H1 (cell line): ENCODE measurements around the gene IKZF5. TPM values are rescaled to one million over a fixed set of nuclear protein-coding genes. Genes with fewer than 3 reads are reported as not detected.

Experiments used
- CTCF ChIA-PET: fragments of 300-600 bp; sonication (Branson Sonifier 250); formaldehyde crosslinking; loops from one replicate; lab custom pipeline; 2021; ENCODE audit not compliant: partially characterized antibody; lab: Charles Lee
- POLR2A ChIA-PET: fragments of 300-600 bp; sonication (Branson Sonifier 250); formaldehyde crosslinking; loops from one replicate; lab custom pipeline; 2021; ENCODE audit warnings: inconsistent platforms; ENCODE audit not compliant: partially characterized antibody; lab: Charles Lee
- DNase-seq, 2 experiments: peaks; one replicate each; pipeline versions ENCODE4 v3.0.0 to v3.0.0-alpha.2; 2010 to 2022; ENCODE audit warnings: low spot score in 2 of 2, low read depth in 1 of 2, mixed read lengths in 1 of 2
- FAIRE-seq: peaks from 2 replicates; lab custom pipeline; 2011; peaks lifted over from hg19 to GRCh38; lab: Jason Lieb, UNC
- H2AFZ ChIP-seq: 2 replicates; pipeline ENCODE4 v1.8.1; 2012; ENCODE audit warnings: low read length, inconsistent platforms
- H2AK5ac ChIP-seq: 2 replicates; pipeline ENCODE4 v1.6.1; 2013; ENCODE audit warnings: low read depth, low read length
- H2BK120ac ChIP-seq: replicated peaks from 2 replicates; pipeline ENCODE3; 2013; ENCODE audit warnings: low read depth, low read length, inconsistent platforms
- H2BK12ac ChIP-seq: 2 replicates; pipeline ENCODE4 v1.6.1; 2013; ENCODE audit warnings: low read depth, low read length
- H2BK15ac ChIP-seq: 2 replicates; pipeline ENCODE4 v1.6.1; 2013; ENCODE audit warnings: low read length
- H2BK20ac ChIP-seq: 2 replicates; pipeline ENCODE4 v1.6.1; 2013; ENCODE audit warnings: low read length
- H2BK5ac ChIP-seq: 2 replicates; pipeline ENCODE4 v1.6.1; 2013; ENCODE audit warnings: low read depth, low read length
- H3K14ac ChIP-seq: 2 replicates; pipeline ENCODE4 v1.6.1; 2013; ENCODE audit warnings: inconsistent platforms; ENCODE audit not compliant: insufficient read length
- H3K18ac ChIP-seq: 2 replicates; pipeline ENCODE4 v1.6.1; 2013; ENCODE audit warnings: low read length; ENCODE audit errors: extremely low read depth
- H3K23ac ChIP-seq: 2 replicates; pipeline ENCODE4 v1.6.1; 2013; ENCODE audit warnings: inconsistent platforms; ENCODE audit not compliant: insufficient read length
- H3K23me2 ChIP-seq: 2 replicates; pipeline ENCODE4 v1.6.1; 2013; ENCODE audit warnings: low read depth, low read length
- H3K27ac ChIP-seq: 2 replicates; pipeline ENCODE4 v1.6.1; 2011; ENCODE audit warnings: low read depth, low read length, inconsistent platforms
- H3K27me3 ChIP-seq, 4 experiments: replicated peaks in 1 of 4; 1 replicate in 1 of 4; 2 replicates in 3 of 4; pipeline versions ENCODE4 v1.6.1 to v1.8.1; 2011 to 2013; ENCODE audit warnings: low read length in 3 of 4, mild to moderate bottlenecking in 3 of 4, inconsistent platforms in 2 of 4, mixed read lengths in 2 of 4, moderate library complexity in 1 of 4; ENCODE audit not compliant: control insufficient read depth in 3 of 4, insufficient read depth in 3 of 4; ENCODE audit errors: extremely low read depth in 1 of 4
- H3K36me3 ChIP-seq, 4 experiments: 2 replicates each; pipeline versions ENCODE4 v1.6.1 to v1.8.1; 2011 to 2013; ENCODE audit warnings: mild to moderate bottlenecking in 4 of 4, low read length in 3 of 4, moderate library complexity in 2 of 4, control low read depth in 1 of 4, inconsistent platforms in 1 of 4; ENCODE audit not compliant: insufficient read depth in 4 of 4, control insufficient read depth in 2 of 4
- H3K4ac ChIP-seq: replicated peaks from 2 replicates; pipeline ENCODE3; 2013; ENCODE audit warnings: low read length, low read depth, mixed read lengths, inconsistent platforms; ENCODE audit not compliant: insufficient read length
- H3K4me1 ChIP-seq, 4 experiments: replicated peaks in 1 of 4; 1 replicate in 1 of 4; 2 replicates in 3 of 4; pipeline versions ENCODE4 v1.6.1 to v1.8.1; 2011 to 2013; ENCODE audit warnings: low read length in 3 of 4, inconsistent platforms in 2 of 4, mixed read lengths in 1 of 4; ENCODE audit not compliant: insufficient read depth in 4 of 4, control insufficient read depth in 3 of 4
- H3K4me2 ChIP-seq, 2 experiments: 2 replicates each; pipeline versions ENCODE4 v1.6.1 to v1.8.1; 2011 to 2013; ENCODE audit warnings: low read depth in 2 of 2, low read length in 2 of 2, control low read depth in 1 of 2, inconsistent platforms in 1 of 2, mild to moderate bottlenecking in 1 of 2; ENCODE audit not compliant: insufficient read depth in 1 of 2
- H3K4me3 ChIP-seq, 4 experiments: fragments of 200-600, 300-600 bp in 1 of 4; sonication (generic), shearing (Covaris generic), sonication (Bioruptor Twin) in 1 of 4; 2 replicates each; pipeline versions ENCODE4 v1.5.1 to v1.8.1; 2011 to 2016; ENCODE audit warnings: low read length in 4 of 4, low read depth in 3 of 4, control low read depth in 2 of 4, inconsistent platforms in 2 of 4, mild to moderate bottlenecking in 2 of 4, mixed read lengths in 1 of 4, moderate library complexity in 1 of 4; ENCODE audit not compliant: insufficient read depth in 2 of 4; ENCODE audit errors: extremely low read depth in 1 of 4
- H3K56ac ChIP-seq: replicated peaks from 2 replicates; pipeline ENCODE3; 2013; ENCODE audit warnings: low read depth, mild to moderate bottlenecking, mixed read lengths, low read length, inconsistent platforms; ENCODE audit not compliant: insufficient read length
- H3K79me1 ChIP-seq: 2 replicates; pipeline ENCODE4 v1.6.1; 2013; ENCODE audit warnings: low read depth, low read length, control low read depth
- H3K79me2 ChIP-seq, 2 experiments: 2 replicates each; pipeline versions ENCODE4 v1.6.1 to v1.8.1; 2012 to 2013; ENCODE audit warnings: low read length in 2 of 2, mild to moderate bottlenecking in 2 of 2, inconsistent platforms in 1 of 2; ENCODE audit not compliant: insufficient read depth in 2 of 2, control insufficient read depth in 1 of 2
- H3K9ac ChIP-seq, 4 experiments: replicated peaks in 1 of 4; 1 replicate in 1 of 4; 2 replicates in 3 of 4; pipeline versions ENCODE4 v1.6.1 to v1.8.1; 2011 to 2013; ENCODE audit warnings: low read depth in 3 of 4, low read length in 3 of 4, control low read depth in 2 of 4, mild to moderate bottlenecking in 2 of 4, moderate library complexity in 2 of 4, inconsistent platforms in 1 of 4; ENCODE audit errors: extremely low read depth in 1 of 4
- H3K9me3 ChIP-seq, 2 experiments: 2 replicates each; pipeline versions ENCODE4 v1.6.1 to v1.8.1; 2012 to 2013; ENCODE audit warnings: mild to moderate bottlenecking in 2 of 2, moderate library complexity in 2 of 2, control low read depth in 1 of 2, inconsistent platforms in 1 of 2, low read depth in 1 of 2, low read length in 1 of 2, mixed read lengths in 1 of 2; ENCODE audit not compliant: insufficient read depth in 2 of 2
- H4K20me1 ChIP-seq, 2 experiments: replicated peaks in 1 of 2; 2 replicates each; pipeline versions ENCODE3 to v1.8.1; 2011 to 2013; ENCODE audit warnings: inconsistent platforms in 2 of 2, low read length in 2 of 2, mild to moderate bottlenecking in 1 of 2; ENCODE audit not compliant: insufficient read depth in 2 of 2, control insufficient read depth in 1 of 2
- H4K5ac ChIP-seq: 2 replicates; pipeline ENCODE4 v1.6.1; 2013; ENCODE audit warnings: low read length, low read depth, mixed read lengths, inconsistent platforms; ENCODE audit not compliant: insufficient read length
- H4K8ac ChIP-seq: 2 replicates; pipeline ENCODE4 v1.8.0; 2013; ENCODE audit warnings: mild to moderate bottlenecking, moderate library complexity, low read length, inconsistent platforms; ENCODE audit not compliant: insufficient read depth; ENCODE audit errors: extremely low read depth
- H4K91ac ChIP-seq: replicated peaks from 2 replicates; pipeline ENCODE3; 2013; ENCODE audit warnings: low read length, mixed read lengths, inconsistent platforms; ENCODE audit not compliant: insufficient read length
- JUND ChIP-seq: IDR thresholded peaks from 2 replicates; pipeline ENCODE4 v1.6.1; 2011; ENCODE audit warnings: mild to moderate bottlenecking, improper control_type of control experiment, low read length
- NRF1 ChIP-seq: IDR thresholded peaks from 2 replicates; pipeline ENCODE4 v1.6.1; 2011; ENCODE audit warnings: mild to moderate bottlenecking, low read depth, low read length, improper control_type of control experiment
- POLR2A ChIP-seq, 2 experiments: IDR thresholded peaks; 1 replicate in 1 of 2; 2 replicates in 1 of 2; pipeline ENCODE4 v1.6.1; 2011; ENCODE audit warnings: low read depth in 2 of 2, low read length in 2 of 2, mild to moderate bottlenecking in 2 of 2; ENCODE audit errors: control extremely low read depth in 1 of 2
- POLR2AphosphoS5 ChIP-seq: IDR thresholded peaks from 2 replicates; pipeline ENCODE4 v1.6.1; 2011; ENCODE audit warnings: low read depth, low read length
- SP2 ChIP-seq: IDR thresholded peaks from 2 replicates; pipeline ENCODE4 v1.6.1; 2012; ENCODE audit warnings: mild to moderate bottlenecking, low read length, inconsistent platforms
- SRF ChIP-seq: IDR thresholded peaks from 2 replicates; pipeline ENCODE4 v1.6.1; 2011; ENCODE audit warnings: mild to moderate bottlenecking, low read depth, low read length, moderate library complexity
- TBP ChIP-seq: IDR thresholded peaks from 2 replicates; pipeline ENCODE4 v1.6.1; 2011; ENCODE audit warnings: low read depth, low read length, improper control_type of control experiment
- WGBS, 2 experiments: shearing (Covaris generic) in 1 of 2; methylation state at CpG; one replicate each; pipeline versions ENCODE4 v1.1.6 to v1.1.7; 2013 to 2015; ENCODE audit warnings: low lambda C conversion rate in 2 of 2, mixed read lengths in 2 of 2, inconsistent platforms in 1 of 2, low coverage in 1 of 2, missing lambda C conversion rate in 1 of 2; ENCODE audit not compliant: insufficient replicate concordance in 2 of 2, insufficient coverage in 1 of 2, insufficient read length in 1 of 2; ENCODE audit errors: extremely low coverage in 1 of 2, missing lambda C conversion rate in 1 of 2; 5-methylcytosine and 5-hydroxymethylcytosine counted together
- polyA plus RNA-seq, 7 experiments: library from polyadenylated mRNA; depleted of rRNA in 3 of 7; stranded (reverse) in 5 of 7; unstranded in 2 of 7; fragments of >200 nt in 5 of 7; fragments of 200-250 nt in 2 of 7; gene quantifications; 1 replicate in 5 of 7; 2 replicates in 1 of 7; 4 replicates in 1 of 7; pipeline versions ENCODE4 v1.2.1 to v1.2.3, GENCODE V29; 2011 to 2013; ENCODE audit warnings: missing spikeins in 2 of 7, mixed read lengths in 2 of 7
- total RNA-seq: library from RNA; stranded (reverse); fragmentation: NEBNext Ultra II Directional; extraction: Animal tissue kit (Norgen Biotek cat#: 25700); gene quantifications from 2 replicates; pipeline ENCODE4 v1.2.1, GENCODE V29; 2021
- TF ChIP-seq, protein P1 (sequence below): IDR thresholded peaks from 2 replicates; pipeline ENCODE4 v1.6.1; 2011; ENCODE audit warnings: low read depth, mild to moderate bottlenecking, low read length; ENCODE audit not compliant: insufficient read depth
- TF ChIP-seq, protein P2 (sequence below): IDR thresholded peaks from 2 replicates; pipeline ENCODE4 v1.6.1; 2012; ENCODE audit warnings: inconsistent platforms
- TF ChIP-seq, protein P3 (sequence below): IDR thresholded peaks from 2 replicates; pipeline ENCODE4 v1.6.1; 2012; ENCODE audit warnings: inconsistent platforms

The IKZF5 gene
- total and polyA plus RNA-seq, 2 of the 8 experiments (the other 6 are each of a cell fraction or from before 2014, with no cell fraction given) = 5.2 to 15.3 TPM

DNA sequence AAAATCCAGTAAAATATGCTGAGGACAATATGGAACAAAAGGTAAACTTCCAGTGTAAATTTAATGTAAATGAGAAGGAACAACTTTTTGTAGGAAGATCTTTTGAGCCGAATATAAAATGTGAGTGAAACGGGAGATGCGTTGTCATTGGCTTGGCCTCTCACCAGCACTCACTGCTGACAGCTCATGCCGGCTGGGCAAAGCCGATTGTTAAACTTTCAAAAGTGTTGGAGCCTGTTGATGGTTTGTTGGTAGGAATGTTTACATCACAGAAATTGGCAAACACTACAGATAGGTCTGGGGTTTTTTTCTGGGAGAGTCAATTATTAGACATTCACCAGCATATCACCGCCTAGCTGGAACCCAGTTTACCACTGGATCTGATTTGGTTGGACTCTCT lies 22.3 kb downstream of the IKZF5 start:
- DNase-seq = no peak

More for the DNA sequence above, 22.3 kb downstream of the IKZF5 start:
- Histone ChIP-seq H3K79me1 (no peaks in the 10 kb centered on the region), H2BK12ac (no peak overlapping the region), H2BK15ac (no peak overlapping the region), H4K20me1 (no peaks in the 10 kb centered on the region), H3K36me3 (peaks cover 0 to 7% (median 2%) of the 10 kb centered on the region in 4 experiments; a peak in 2 of 8 replicates), H3K4ac (no peak overlapping the region), H3K14ac (no peak overlapping the region), H3K23ac (no peak overlapping the region), H3K79me2 (no peaks in the 10 kb centered on the region), H2AK5ac (no peak overlapping the region), H3K4me1 (no peaks in the 10 kb centered on the region), H4K8ac (no peak overlapping the region), H3K4me2 (no peak overlapping the region), H3K56ac (no peak overlapping the region), H4K5ac (no peak overlapping the region), H2BK120ac (no peak overlapping the region), H3K9ac (no peak overlapping the region), H2BK20ac (no peak overlapping the region), H4K91ac (no peak overlapping the region), H3K27me3 (no peaks in the 10 kb centered on the region), H3K9me3 (no peaks in the 10 kb centered on the region), H3K18ac (no peak overlapping the region), H2AFZ (no peak overlapping the region), H3K27ac (no peak overlapping the region), H3K23me2 (no peaks in the 10 kb centered on the region), H2BK5ac (no peak overlapping the region), H3K4me3 (no peak overlapping the region)
- POLR2A ChIA-PET = interaction anchor here (1.3 kb wide), 1 partner anchor 13 kb away, joined by 3 read pairs; no protein-coding TSS in a partner anchor
- no peak for TF ChIP-seq POLR2A (IDR thresholded peaks at IDR 0.05; ENCODE audit: control extremely low read depth in 1 of 2, low read depth in 2 of 2, low read length in 2 of 2)
- no peak for TF ChIP-seq JUND
- TF ChIP-seq TBP = no peak
- TF ChIP-seq SRF = no peak
- TF ChIP-seq NRF1 = no peak
- TF ChIP-seq, protein P1, sequence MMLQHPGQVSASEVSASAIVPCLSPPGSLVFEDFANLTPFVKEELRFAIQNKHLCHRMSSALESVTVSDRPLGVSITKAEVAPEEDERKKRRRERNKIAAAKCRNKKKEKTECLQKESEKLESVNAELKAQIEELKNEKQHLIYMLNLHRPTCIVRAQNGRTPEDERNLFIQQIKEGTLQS = no peak
- no peak for TF ChIP-seq POLR2AphosphoS5
- TF ChIP-seq, protein P2, sequence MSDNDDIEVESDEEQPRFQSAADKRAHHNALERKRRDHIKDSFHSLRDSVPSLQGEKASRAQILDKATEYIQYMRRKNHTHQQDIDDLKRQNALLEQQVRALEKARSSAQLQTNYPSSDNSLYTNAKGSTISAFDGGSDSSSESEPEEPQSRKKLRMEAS = no peak
- TF ChIP-seq, protein P3, sequence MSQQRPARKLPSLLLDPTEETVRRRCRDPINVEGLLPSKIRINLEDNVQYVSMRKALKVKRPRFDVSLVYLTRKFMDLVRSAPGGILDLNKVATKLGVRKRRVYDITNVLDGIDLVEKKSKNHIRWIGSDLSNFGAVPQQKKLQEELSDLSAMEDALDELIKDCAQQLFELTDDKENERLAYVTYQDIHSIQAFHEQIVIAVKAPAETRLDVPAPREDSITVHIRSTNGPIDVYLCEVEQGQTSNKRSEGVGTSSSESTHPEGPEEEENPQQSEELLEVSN = no peak
- TF ChIP-seq SP2 = no peak
- WGBS, 2 experiments = 93% methylated on average over 6 of the region's 6 CpGs; no CpG with 5 or more reads in 1 of the 2 experiments
- FAIRE-seq = no peak
- CTCF ChIA-PET = no interaction called here
